ENCODE results near the gene MLST8. TPM values are rescaled to one million over a fixed set of nuclear protein-coding genes. Genes with fewer than 3 reads are reported as not detected.

The MLST8 gene
- polyA plus RNA-seq, 3 donors, result 29.9 to 54.3 (median 30.5) TPM

GRCh38 chr16:2226918-2227317, 21.7 kb downstream of the MLST8 start:
- intact Hi-C loops (cut with micrococcal nuclease), result no loop called here
- Mint-ChIP-seq H3K27me3 (ENCODE audit: low read depth in 3 of 3) (peaks cover 0 to 2% (median 0%) of the 10 kb centered on the region in 3 donors), H3K4me1 (peaks cover 22% of the 10 kb centered on the region), H3K36me3 (peaks cover 28 to 49% of the 10 kb centered on the region in 2 donors), H3K4me3 (no peak overlapping the region), H3K9me3 (no peaks in the 10 kb centered on the region), H3K27ac (peak overlapping the region in 2 of 7 donors; percentile 32 to 74)
- Histone ChIP-seq H4K20me1 (ENCODE audit: insufficient read depth, low read length) (peaks cover 15% of the 10 kb centered on the region), H3K27ac (ENCODE audit: low read depth in 1 of 2, low read length in 2 of 2) (no peak overlapping the region), H3K27me3 (ENCODE audit: control insufficient read depth in 2 of 2, insufficient read depth in 2 of 2, low read length in 2 of 2) (no peaks in the 10 kb centered on the region), H3K36me3 (replicated peaks in 1 of 2; ENCODE audit: control insufficient read depth in 1 of 2, insufficient read depth in 2 of 2, low read length in 2 of 2) (peaks cover 37 to 50% of the 10 kb centered on the region in 2 donors), H3K4me1 (ENCODE audit: control insufficient read depth in 1 of 2, insufficient read depth in 2 of 2, low read length in 2 of 2) (peaks cover 13 to 17% of the 10 kb centered on the region in 2 donors), H3K4me2 (replicated peaks; ENCODE audit: extremely low read depth, low read length, poor library complexity, severe bottlenecking) (no peak overlapping the region), H3K9me3 (replicated peaks in 1 of 2; ENCODE audit: control insufficient read depth in 1 of 2, insufficient read depth in 1 of 2, low read length in 2 of 2) (no peaks in the 10 kb centered on the region), H3K9ac (ENCODE audit: insufficient read depth, low read length, poor library complexity, severe bottlenecking) (no peak overlapping the region), H3K79me2 (ENCODE audit: insufficient read depth, low read length) (peaks cover 42% of the 10 kb centered on the region), H2AFZ (ENCODE audit: insufficient read depth, low read depth, low read length, poor library complexity, severe bottlenecking) (no peak overlapping the region), H3K4me3 (replicated peaks in 1 of 3; ENCODE audit: low read depth in 2 of 3, low read length in 3 of 3) (no peak overlapping the region)
- no peak for DNase-seq
- TF ChIP-seq CTCF (IDR thresholded peaks at IDR 0.05), result no peak
- 92% methylated on average over 2 of the region's 6 CpGs for WGBS (ENCODE audit: insufficient coverage)

GRCh38 chr16:2228161-2228824, 23.0 kb downstream of the MLST8 start:
- peaks cover 50 to 64% of the 10 kb centered on the region in 2 donors for H3K36me3 ChIP-seq (replicated peaks in 1 of 2; ENCODE audit: control insufficient read depth in 1 of 2, insufficient read depth in 2 of 2, low read length in 2 of 2)
- intact Hi-C loops (cut with micrococcal nuclease), result no loop called here

More at GRCh38 chr16:2228161-2228824, 23.0 kb downstream of the MLST8 start:
- Histone ChIP-seq H3K9me3 (replicated peaks in 1 of 2; ENCODE audit: control insufficient read depth in 1 of 2, insufficient read depth in 1 of 2, low read length in 2 of 2) (no peaks in the 10 kb centered on the region), H4K20me1 (ENCODE audit: insufficient read depth, low read length) (peaks cover 15% of the 10 kb centered on the region), H2AFZ (ENCODE audit: insufficient read depth, low read depth, low read length, poor library complexity, severe bottlenecking) (no peak overlapping the region), H3K4me3 (replicated peaks in 1 of 3; ENCODE audit: low read depth in 2 of 3, low read length in 3 of 3) (no peak overlapping the region), H3K27ac (ENCODE audit: low read depth in 1 of 2, low read length in 2 of 2) (no peak overlapping the region), H3K27me3 (ENCODE audit: control insufficient read depth in 2 of 2, insufficient read depth in 2 of 2, low read length in 2 of 2) (no peaks in the 10 kb centered on the region), H3K79me2 (ENCODE audit: insufficient read depth, low read length) (peaks cover 42% of the 10 kb centered on the region), H3K4me2 (replicated peaks; ENCODE audit: extremely low read depth, low read length, poor library complexity, severe bottlenecking) (no peak overlapping the region), H3K9ac (ENCODE audit: insufficient read depth, low read length, poor library complexity, severe bottlenecking) (no peak overlapping the region), H3K4me1 (ENCODE audit: control insufficient read depth in 1 of 2, insufficient read depth in 2 of 2, low read length in 2 of 2) (peaks cover 10 to 14% of the 10 kb centered on the region in 2 donors)
- H3K36me3 Mint-ChIP-seq, result peaks cover 34 to 57% of the 10 kb centered on the region in 2 donors
- H3K4me1 Mint-ChIP-seq, result peaks cover 22% of the 10 kb centered on the region
- no peak overlapping the region for H3K4me3 Mint-ChIP-seq
- no peak for TF ChIP-seq CTCF (IDR thresholded peaks at IDR 0.05)
- DNase-seq, result no peak
- H3K27me3 Mint-ChIP-seq (ENCODE audit: low read depth in 3 of 3), result peaks cover 0 to 2% (median 0%) of the 10 kb centered on the region in 3 donors
- no peaks in the 10 kb centered on the region for H3K9me3 Mint-ChIP-seq
- H3K27ac Mint-ChIP-seq, result peak overlapping the region in 1 of 7 donors; percentile 12
- WGBS (ENCODE audit: insufficient coverage), result 98% methylated on average over 19 of the region's 25 CpGs

Measured in CD14-positive monocyte (primary cell).